Stimulated activated CD8-positive, alpha-beta memory T cell treated with anti-CD3 and anti-CD28 coated beads, Interleukin-12 subunit alpha, Interleukin-12 subunit beta, amount 100 ng/mL, for 24 hours (primary cell): ENCODE data around the gene MAF.

Experiments
- DNase-seq: peaks from one replicate; pipeline ENCODE4 v3.0.0-alpha.2; 2020; ENCODE audit errors: extremely low read depth

The MAF gene

GRCh38 chr16:79589601-79590102 lies 10.9 kb downstream of the MAF start:
- DNase-seq = no peak

- no peak for DNase-seq
These were observed 12.6 kb downstream of the MAF start for GRCh38 chr16:79587897-79588296.

GRCh38 chr16:79587296-79587695 lies 13.2 kb downstream of the MAF start:
- DNase-seq = no peak

GRCh38 chr16:79582789-79583188 lies 17.7 kb downstream of the MAF start:
- DNase-seq = no peak

- no peak for DNase-seq
These were observed 19.9 kb downstream of the MAF start for GRCh38 chr16:79580453-79581191.

GRCh38 chr16:79576602-79577001 lies 23.9 kb downstream of the MAF start:
- DNase-seq = no peak

- DNase-seq = no peak
These were observed 26.7 kb downstream of the MAF start for GRCh38 chr16:79573884-79574283.

- no peak for DNase-seq
These were observed 27.5 kb downstream of the MAF start for GRCh38 chr16:79573071-79573470.

GRCh38 chr16:79571903-79572535 lies 28.5 kb downstream of the MAF start:
- no peak for DNase-seq

- DNase-seq = no peak
These were observed 29.3 kb downstream of the MAF start for GRCh38 chr16:79571065-79571902.

- no peak for DNase-seq
These were observed 35.8 kb downstream of the MAF start for GRCh38 chr16:79564671-79565107.

GRCh38 chr16:79563921-79564320 lies 36.6 kb downstream of the MAF start:
- no peak for DNase-seq

GRCh38 chr16:79562166-79562823 lies 38.2 kb downstream of the MAF start:
- DNase-seq = no peak

- no peak for DNase-seq
These were observed 38.8 kb downstream of the MAF start for GRCh38 chr16:79561729-79562128.

GRCh38 chr16:79560923-79561322 lies 39.6 kb downstream of the MAF start:
- DNase-seq = no peak

GRCh38 chr16:79560318-79560717 lies 40.2 kb downstream of the MAF start:
- DNase-seq = no peak

GRCh38 chr16:79559532-79559931 lies 41.0 kb downstream of the MAF start:
- DNase-seq = no peak

- no peak for DNase-seq
These were observed 43.1 kb downstream of the MAF start for GRCh38 chr16:79557421-79557820.

GRCh38 chr16:79554912-79555311 lies 45.6 kb downstream of the MAF start:
- no peak for DNase-seq

GRCh38 chr16:79550373-79550772 lies 50.2 kb downstream of the MAF start:
- DNase-seq = no peak

- no peak for DNase-seq
These were observed 53.5 kb downstream of the MAF start for GRCh38 chr16:79547085-79547484.
